GM18907 (cell line): Measurements from ENCODE around the gene C11orf86.

Source experiments
- ATAC-seq: cut with Tn5 transposase; IDR thresholded peaks from one replicate; pipeline ENCODE4 v1.9.1; 2021; ENCODE audit warnings: mild to moderate bottlenecking, moderate library complexity; ENCODE audit not compliant: unreplicated experiment

Gene C11orf86

GRCh38 chr11:67022961-67023956 is 48.2 kb downstream of the C11orf86 start, which contains the start of gene SYT12:
TSS of gene SYT12 (plus strand) at chr11:67023134. CDS start at chr11:67030145, 7,011 bp downstream.
- ATAC-seq: no peak

DNA sequence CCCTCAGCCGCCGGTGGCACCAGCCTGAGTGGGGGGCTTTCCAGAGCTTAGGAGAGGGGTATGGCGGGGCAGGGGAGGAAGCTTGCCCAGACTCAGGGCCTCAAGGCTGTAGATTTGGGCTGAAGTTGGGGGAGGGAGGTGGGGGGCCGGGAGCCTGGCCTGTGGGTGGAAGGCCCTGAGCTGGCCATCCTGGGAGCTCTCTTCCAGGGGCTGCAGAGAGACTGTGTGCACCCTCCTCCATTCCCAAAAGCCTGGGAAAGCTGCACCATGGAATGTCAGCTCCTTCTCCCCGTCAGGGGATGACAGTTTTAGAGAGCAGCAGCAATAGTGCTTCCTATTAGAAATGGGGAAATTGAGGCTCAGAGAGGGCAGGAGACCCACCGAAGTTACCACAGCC is 48.9 kb downstream of the C11orf86 start:
- ATAC-seq: no peak

- ATAC-seq: no peak
Observed at GRCh38 chr11:67024410-67024809, 49.3 kb downstream of the C11orf86 start.

GRCh38 chr11:67024966-67025365 is 49.9 kb downstream of the C11orf86 start:
- ATAC-seq: no peak

GRCh38 chr11:67025750-67026149 is 50.6 kb downstream of the C11orf86 start:
- no peak for ATAC-seq
